Measurements from ENCODE around the gene YWHAE. TPM values are rescaled to one million over a fixed set of nuclear protein-coding genes. Genes with fewer than 3 reads are reported as not detected.

YWHAE gene
- total and polyA plus RNA-seq, 9 of the 15 experiments (the other 6 are each of a cell fraction or from before 2014, with no cell fraction given) = 184 to 727 (median 448) TPM

DNA sequence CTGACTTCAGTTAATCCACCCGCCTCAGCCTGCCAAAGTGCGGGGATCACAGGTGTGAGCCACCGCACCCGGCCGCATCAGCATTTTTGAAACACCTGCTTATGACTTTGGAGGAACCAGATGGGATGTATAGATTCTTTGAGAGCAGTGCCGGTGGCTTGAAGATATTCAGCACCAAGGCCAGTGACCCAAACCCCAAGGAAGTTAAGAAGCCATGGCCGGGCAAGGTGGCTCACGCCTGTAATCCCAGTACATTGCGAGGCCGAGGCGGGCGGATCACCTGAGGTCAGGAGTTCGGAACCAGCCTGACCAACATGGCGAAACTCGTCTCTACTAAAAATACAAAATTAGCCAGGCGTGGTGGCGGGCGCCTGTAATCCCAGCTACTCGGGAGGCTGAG lies 76.7 kb downstream of the YWHAE start (continued):
- TF ChIP-seq, protein P1, sequence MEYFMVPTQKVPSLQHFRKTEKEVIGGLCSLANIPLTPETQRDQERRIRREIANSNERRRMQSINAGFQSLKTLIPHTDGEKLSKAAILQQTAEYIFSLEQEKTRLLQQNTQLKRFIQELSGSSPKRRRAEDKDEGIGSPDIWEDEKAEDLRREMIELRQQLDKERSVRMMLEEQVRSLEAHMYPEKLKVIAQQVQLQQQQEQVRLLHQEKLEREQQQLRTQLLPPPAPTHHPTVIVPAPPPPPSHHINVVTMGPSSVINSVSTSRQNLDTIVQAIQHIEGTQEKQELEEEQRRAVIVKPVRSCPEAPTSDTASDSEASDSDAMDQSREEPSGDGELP (CRISPR knock-in tag; IDR thresholded peaks at IDR 0.05; ENCODE audit: borderline replicate concordance) = 0 out of 2 replicates have a peak, but pooled peaks have one; percentile 14
- TF ChIP-seq NFYB (IDR thresholded peaks at IDR 0.05; ENCODE audit: extremely low read depth, insufficient read length) (no peak), MTA3 (IDR thresholded peaks at IDR 0.05; ENCODE audit: borderline replicate concordance) (no peak), ZC3H11A (IDR thresholded peaks at IDR 0.05; ENCODE audit: low read depth, low read length) (no peak), MIER1 (IDR thresholded peaks at IDR 0.05; ENCODE audit: low read depth) (peak; percentile 86)
- TF ChIP-seq, protein P2, sequence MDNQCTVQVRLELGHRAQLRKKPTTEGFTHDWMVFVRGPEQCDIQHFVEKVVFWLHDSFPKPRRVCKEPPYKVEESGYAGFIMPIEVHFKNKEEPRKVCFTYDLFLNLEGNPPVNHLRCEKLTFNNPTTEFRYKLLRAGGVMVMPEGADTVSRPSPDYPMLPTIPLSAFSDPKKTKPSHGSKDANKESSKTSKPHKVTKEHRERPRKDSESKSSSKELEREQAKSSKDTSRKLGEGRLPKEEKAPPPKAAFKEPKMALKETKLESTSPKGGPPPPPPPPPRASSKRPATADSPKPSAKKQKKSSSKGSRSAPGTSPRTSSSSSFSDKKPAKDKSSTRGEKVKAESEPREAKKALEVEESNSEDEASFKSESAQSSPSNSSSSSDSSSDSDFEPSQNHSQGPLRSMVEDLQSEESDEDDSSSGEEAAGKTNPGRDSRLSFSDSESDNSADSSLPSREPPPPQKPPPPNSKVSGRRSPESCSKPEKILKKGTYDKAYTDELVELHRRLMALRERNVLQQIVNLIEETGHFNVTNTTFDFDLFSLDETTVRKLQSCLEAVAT (IDR thresholded peaks at IDR 0.05) = peak in 1 of 2 experiments; percentile 42; a peak in 1 of 4 replicates
- TF ChIP-seq, protein P3, sequence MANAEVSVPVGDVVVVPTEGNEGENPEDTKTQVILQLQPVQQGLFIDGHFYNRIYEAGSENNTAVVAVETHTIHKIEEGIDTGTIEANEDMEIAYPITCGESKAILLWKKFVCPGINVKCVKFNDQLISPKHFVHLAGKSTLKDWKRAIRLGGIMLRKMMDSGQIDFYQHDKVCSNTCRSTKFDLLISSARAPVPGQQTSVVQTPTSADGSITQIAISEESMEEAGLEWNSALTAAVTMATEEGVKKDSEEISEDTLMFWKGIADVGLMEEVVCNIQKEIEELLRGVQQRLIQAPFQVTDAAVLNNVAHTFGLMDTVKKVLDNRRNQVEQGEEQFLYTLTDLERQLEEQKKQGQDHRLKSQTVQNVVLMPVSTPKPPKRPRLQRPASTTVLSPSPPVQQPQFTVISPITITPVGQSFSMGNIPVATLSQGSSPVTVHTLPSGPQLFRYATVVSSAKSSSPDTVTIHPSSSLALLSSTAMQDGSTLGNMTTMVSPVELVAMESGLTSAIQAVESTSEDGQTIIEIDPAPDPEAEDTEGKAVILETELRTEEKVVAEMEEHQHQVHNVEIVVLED (CRISPR knock-in tag; IDR thresholded peaks at IDR 0.05) = no peak
- TF ChIP-seq, protein P4, sequence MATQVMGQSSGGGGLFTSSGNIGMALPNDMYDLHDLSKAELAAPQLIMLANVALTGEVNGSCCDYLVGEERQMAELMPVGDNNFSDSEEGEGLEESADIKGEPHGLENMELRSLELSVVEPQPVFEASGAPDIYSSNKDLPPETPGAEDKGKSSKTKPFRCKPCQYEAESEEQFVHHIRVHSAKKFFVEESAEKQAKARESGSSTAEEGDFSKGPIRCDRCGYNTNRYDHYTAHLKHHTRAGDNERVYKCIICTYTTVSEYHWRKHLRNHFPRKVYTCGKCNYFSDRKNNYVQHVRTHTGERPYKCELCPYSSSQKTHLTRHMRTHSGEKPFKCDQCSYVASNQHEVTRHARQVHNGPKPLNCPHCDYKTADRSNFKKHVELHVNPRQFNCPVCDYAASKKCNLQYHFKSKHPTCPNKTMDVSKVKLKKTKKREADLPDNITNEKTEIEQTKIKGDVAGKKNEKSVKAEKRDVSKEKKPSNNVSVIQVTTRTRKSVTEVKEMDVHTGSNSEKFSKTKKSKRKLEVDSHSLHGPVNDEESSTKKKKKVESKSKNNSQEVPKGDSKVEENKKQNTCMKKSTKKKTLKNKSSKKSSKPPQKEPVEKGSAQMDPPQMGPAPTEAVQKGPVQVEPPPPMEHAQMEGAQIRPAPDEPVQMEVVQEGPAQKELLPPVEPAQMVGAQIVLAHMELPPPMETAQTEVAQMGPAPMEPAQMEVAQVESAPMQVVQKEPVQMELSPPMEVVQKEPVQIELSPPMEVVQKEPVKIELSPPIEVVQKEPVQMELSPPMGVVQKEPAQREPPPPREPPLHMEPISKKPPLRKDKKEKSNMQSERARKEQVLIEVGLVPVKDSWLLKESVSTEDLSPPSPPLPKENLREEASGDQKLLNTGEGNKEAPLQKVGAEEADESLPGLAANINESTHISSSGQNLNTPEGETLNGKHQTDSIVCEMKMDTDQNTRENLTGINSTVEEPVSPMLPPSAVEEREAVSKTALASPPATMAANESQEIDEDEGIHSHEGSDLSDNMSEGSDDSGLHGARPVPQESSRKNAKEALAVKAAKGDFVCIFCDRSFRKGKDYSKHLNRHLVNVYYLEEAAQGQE (IDR thresholded peaks at IDR 0.05; ENCODE audit: borderline replicate concordance) = peak; percentile 94
- TF ChIP-seq, protein P4 (CRISPR knock-in tag; IDR thresholded peaks at IDR 0.05; ENCODE audit: low read depth) = peak; percentile 82; the same call in 1 of the 2 replicates

All from K562 (cell line).